K562 (cell line): ENCODE measurements around the gene NLRC3.

Source experiments
- GATA2 ChIP-seq: sonication (generic); formaldehyde crosslinking; IDR thresholded peaks from 2 replicates; pipeline ENCODE4 v1.4.0; 2020; ENCODE audit warnings: mild to moderate bottlenecking, missing genetic modification reagents
- LEF1 ChIP-seq: fragments of 450-650 bp; IDR thresholded peaks from 2 replicates; pipeline ENCODE4 v1.6.1; 2016; ENCODE audit warnings: mild to moderate bottlenecking
- NCOA2 ChIP-seq, 2 experiments: fragments of 450-650 bp; IDR thresholded peaks; 2 replicates each; pipeline ENCODE4 v1.6.1; 2018; ENCODE audit warnings: mild to moderate bottlenecking in 2 of 2, moderate library complexity in 1 of 2; ENCODE audit not compliant: partially characterized antibody in 2 of 2
- NR3C1 ChIP-seq: sonication (generic); formaldehyde crosslinking; IDR thresholded peaks from 2 replicates; pipeline ENCODE4 v1.8.1; 2022; ENCODE audit warnings: missing genetic modification reagents
- POLR2AphosphoS5 ChIP-seq: IDR thresholded peaks from 2 replicates; pipeline ENCODE4 v1.6.1; 2011; ENCODE audit warnings: mild to moderate bottlenecking, low read depth, low read length, moderate library complexity; ENCODE audit not compliant: control insufficient read depth, insufficient read depth
- STAT5B ChIP-seq: fragments of 250-450 bp; sonication (Bioruptor Pico); IDR thresholded peaks from 2 replicates; pipeline ENCODE4 v1.8.0; 2021; ENCODE audit warnings: mild to moderate bottlenecking, inconsistent platforms
- TBP ChIP-seq: optimal IDR thresholded peaks from 2 replicates; pipeline ENCODE3; 2011; ENCODE audit warnings: low read depth, low read length, improper control_type of control experiment
- ZNF436 ChIP-seq: fragments of 250-450, 450-650 bp; sonication (Bioruptor Pico); formaldehyde crosslinking; IDR thresholded peaks from 2 replicates; pipeline ENCODE4 v1.7.0; 2020; ENCODE audit warnings: mild to moderate bottlenecking
- TF ChIP-seq, protein P1 (sequence below), 3 experiments: IDR thresholded peaks in 2 of 3; conservative IDR thresholded peaks in 1 of 3; 2 replicates each; pipeline ENCODE4 v1.5.1; 2011 to 2012; ENCODE audit warnings: low read length in 3 of 3, mild to moderate bottlenecking in 3 of 3, control low read depth in 2 of 3, improper control_type of control experiment in 1 of 3, inconsistent platforms in 1 of 3, low read depth in 1 of 3, mixed read lengths in 1 of 3, moderate library complexity in 1 of 3; ENCODE audit not compliant: insufficient read depth in 2 of 3

- TF ChIP-seq POLR2AphosphoS5 = no peak
- TF ChIP-seq ZNF436 (CRISPR knock-in tag) = no peak
- TF ChIP-seq GATA2 (CRISPR knock-in tag) = no peak
- no peak for TF ChIP-seq STAT5B (CRISPR knock-in tag)
- TF ChIP-seq LEF1 = no peak
- TF ChIP-seq NR3C1 (CRISPR knock-in tag) = no peak
- TF ChIP-seq NCOA2 (IDR thresholded peaks at IDR 0.05; ENCODE audit: partially characterized antibody in 2 of 2) = no peak
- TF ChIP-seq, protein P1, sequence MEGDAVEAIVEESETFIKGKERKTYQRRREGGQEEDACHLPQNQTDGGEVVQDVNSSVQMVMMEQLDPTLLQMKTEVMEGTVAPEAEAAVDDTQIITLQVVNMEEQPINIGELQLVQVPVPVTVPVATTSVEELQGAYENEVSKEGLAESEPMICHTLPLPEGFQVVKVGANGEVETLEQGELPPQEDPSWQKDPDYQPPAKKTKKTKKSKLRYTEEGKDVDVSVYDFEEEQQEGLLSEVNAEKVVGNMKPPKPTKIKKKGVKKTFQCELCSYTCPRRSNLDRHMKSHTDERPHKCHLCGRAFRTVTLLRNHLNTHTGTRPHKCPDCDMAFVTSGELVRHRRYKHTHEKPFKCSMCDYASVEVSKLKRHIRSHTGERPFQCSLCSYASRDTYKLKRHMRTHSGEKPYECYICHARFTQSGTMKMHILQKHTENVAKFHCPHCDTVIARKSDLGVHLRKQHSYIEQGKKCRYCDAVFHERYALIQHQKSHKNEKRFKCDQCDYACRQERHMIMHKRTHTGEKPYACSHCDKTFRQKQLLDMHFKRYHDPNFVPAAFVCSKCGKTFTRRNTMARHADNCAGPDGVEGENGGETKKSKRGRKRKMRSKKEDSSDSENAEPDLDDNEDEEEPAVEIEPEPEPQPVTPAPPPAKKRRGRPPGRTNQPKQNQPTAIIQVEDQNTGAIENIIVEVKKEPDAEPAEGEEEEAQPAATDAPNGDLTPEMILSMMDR (IDR thresholded peaks at IDR 0.05 in 2 of 3, conservative IDR thresholded peaks at IDR 0.05 in 1 of 3; ENCODE audit: insufficient read depth in 2 of 3, low read depth in 1 of 3, low read length in 3 of 3) = no peak
- TF ChIP-seq TBP = no peak
Measured at GRCh38 chr16:3598236-3598635, 21.0 kb upstream of the NLRC3 start.
